Neural cell (in vitro differentiated cells): ENCODE data around the gene TMEM50B. TPM values are rescaled to one million over a fixed set of nuclear protein-coding genes. Genes with fewer than 3 reads are reported as not detected.

ENCODE experiments used
- H2AFZ ChIP-seq: fragments of 200-600, 300-800 bp; sonication (generic), shearing (Covaris generic); 2 replicates; pipeline ENCODE4 v1.6.0; 2014; ENCODE audit warnings: low read depth, mild to moderate bottlenecking, antibody characterized with exemption, low read length, moderate library complexity
- H3F3A ChIP-seq: fragments of 200-600 bp; shearing (Covaris generic); 2 replicates; pipeline ENCODE4 v1.6.1; 2016; ENCODE audit warnings: mild to moderate bottlenecking, moderate library complexity, mixed read lengths, antibody characterized with exemption, low read length; ENCODE audit not compliant: insufficient read depth, poor library complexity, severe bottlenecking
- H3K27ac ChIP-seq: fragments of 200-600, 300-800 bp; sonication (generic), shearing (Covaris generic); 2 replicates; pipeline ENCODE4 v1.5.1; 2014; ENCODE audit warnings: mild to moderate bottlenecking, low read length, moderate library complexity
- H3K27me3 ChIP-seq: fragments of 300-800, 200-600 bp; sonication (generic), shearing (Covaris generic); 2 replicates; pipeline ENCODE4 v1.6.0; 2014; ENCODE audit warnings: mild to moderate bottlenecking, low read depth, low read length, moderate library complexity; ENCODE audit not compliant: insufficient read depth
- H3K36me3 ChIP-seq: fragments of 300-800, 200-600 bp; sonication (generic), shearing (Covaris generic); 2 replicates; pipeline ENCODE4 v1.5.1; 2014; ENCODE audit warnings: mild to moderate bottlenecking, antibody characterized with exemption, low read length, moderate library complexity; ENCODE audit not compliant: insufficient read depth
- H3K4me2 ChIP-seq: fragments of 300-800, 200-600 bp; sonication (generic), shearing (Covaris generic); 2 replicates; pipeline ENCODE4 v1.6.0; 2014; ENCODE audit warnings: mild to moderate bottlenecking, low read length
- H3K4me3 ChIP-seq: fragments of 300-800, 200-600 bp; sonication (generic), shearing (Covaris generic); 2 replicates; pipeline ENCODE4 v1.5.1; 2014; ENCODE audit warnings: mild to moderate bottlenecking, low read length, moderate library complexity
- H3K79me2 ChIP-seq: fragments of 200-600 bp; shearing (Covaris generic); replicated peaks from 2 replicates; pipeline ENCODE4 v1.6.0; 2014; ENCODE audit warnings: mild to moderate bottlenecking, low read length, moderate library complexity; ENCODE audit not compliant: insufficient read depth
- H3K9ac ChIP-seq: fragments of 300-800, 200-600 bp; sonication (generic), shearing (Covaris generic); 2 replicates; pipeline ENCODE4 v1.6.1; 2016; ENCODE audit warnings: mild to moderate bottlenecking, low read length, mixed read lengths
- H3K9me2 ChIP-seq: fragments of 200-600 bp; shearing (Covaris generic); 2 replicates; pipeline ENCODE4 v1.6.1; 2016; ENCODE audit warnings: mild to moderate bottlenecking, low read length, mixed read lengths; ENCODE audit not compliant: insufficient read depth
- H3K9me3 ChIP-seq: fragments of 200-600, 300-800 bp; sonication (generic), shearing (Covaris generic); 2 replicates; pipeline ENCODE4 v1.6.1; 2016; ENCODE audit warnings: mild to moderate bottlenecking, mixed run types, low read length, moderate library complexity, mixed read lengths
- H4K20me1 ChIP-seq: fragments of 200-600 bp; shearing (Covaris generic); 2 replicates; pipeline ENCODE4 v1.6.1; 2016; ENCODE audit warnings: mild to moderate bottlenecking, mixed run types; ENCODE audit not compliant: insufficient read depth
- CTCF ChIP-seq: fragments of 450-650 bp; IDR thresholded peaks from 2 replicates; pipeline ENCODE4 v1.5.1; 2014; ENCODE audit warnings: antibody characterized with exemption, mild to moderate bottlenecking, moderate library complexity; ENCODE audit not compliant: poor library complexity, severe bottlenecking
- EP300 ChIP-seq: fragments of 450-650 bp; conservative IDR thresholded peaks from 2 replicates; pipeline ENCODE4 v1.6.1; 2014; ENCODE audit warnings: antibody characterized with exemption, mild to moderate bottlenecking, moderate library complexity; ENCODE audit not compliant: poor library complexity, severe bottlenecking
- EZH2 ChIP-seq: fragments of 200-600, 300-800 bp; shearing (Covaris generic), sonication (generic); IDR thresholded peaks from 2 replicates; pipeline ENCODE4 v1.6.1; 2014; ENCODE audit warnings: antibody characterized with exemption, low read length, borderline replicate concordance, mild to moderate bottlenecking; ENCODE audit not compliant: insufficient read depth, poor library complexity, severe bottlenecking
- MXI1 ChIP-seq: fragments of 450-650 bp; conservative IDR thresholded peaks from 2 replicates; pipeline ENCODE4 v1.6.1; 2014; ENCODE audit warnings: antibody characterized with exemption, mild to moderate bottlenecking; ENCODE audit not compliant: poor library complexity, severe bottlenecking
- POLR2AphosphoS5 ChIP-seq: IDR thresholded peaks from 2 replicates; pipeline ENCODE4 v1.6.1; 2012
- RAD21 ChIP-seq: fragments of 450-650 bp; conservative IDR thresholded peaks from 2 replicates; pipeline ENCODE4 v1.6.1; 2014; ENCODE audit warnings: antibody characterized with exemption, mild to moderate bottlenecking, moderate library complexity
- SMC3 ChIP-seq: fragments of 450-650 bp; conservative IDR thresholded peaks from 2 replicates; pipeline ENCODE4 v1.6.1; 2014; ENCODE audit warnings: antibody characterized with exemption, mild to moderate bottlenecking, moderate library complexity; ENCODE audit not compliant: poor library complexity
- TAF1 ChIP-seq: IDR thresholded peaks from 2 replicates; pipeline ENCODE4 v1.6.1; 2012; ENCODE audit warnings: low read depth
- polyA plus RNA-seq: library from polyadenylated mRNA; depleted of rRNA; stranded (reverse); fragments of >200 nt; gene quantifications from 2 replicates; pipeline ENCODE4 v1.2.3, GENCODE V29; 2014
- TF ChIP-seq, protein P1 (sequence below): IDR thresholded peaks from 2 replicates; pipeline ENCODE4 v1.6.1; 2012; ENCODE audit warnings: borderline replicate concordance

TMEM50B gene
- polyA plus RNA-seq, 1 donor from 2014 or later = 69.4 TPM

DNA sequence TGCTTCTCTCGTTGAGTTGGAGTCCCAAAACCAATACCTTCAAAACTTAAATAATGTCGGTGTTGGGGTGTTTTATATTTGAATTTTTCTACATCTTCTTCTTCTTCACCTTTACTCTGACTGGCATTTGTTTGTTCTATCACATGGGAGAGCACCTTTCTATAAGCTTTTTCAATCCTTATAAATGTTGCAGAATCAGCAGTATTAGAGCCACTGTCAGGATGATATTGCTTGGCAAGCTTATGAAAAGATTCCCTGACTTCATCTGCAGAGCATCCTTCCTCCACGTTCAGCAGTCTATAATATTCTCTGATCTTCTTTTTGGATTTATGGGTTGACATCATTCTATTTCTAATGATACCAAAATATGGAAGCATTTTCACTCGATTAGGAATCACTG lies 9.2 kb upstream of the TMEM50B start:
- no peak overlapping the region for H3K4me3 ChIP-seq
- no peak overlapping the region for H3K27ac ChIP-seq
- H3K79me2 ChIP-seq = no peaks in the 10 kb centered on the region
- H3K36me3 ChIP-seq = no peaks in the 10 kb centered on the region
- H3K9ac ChIP-seq = no peak overlapping the region
- no peaks in the 10 kb centered on the region for H4K20me1 ChIP-seq
- no peaks in the 10 kb centered on the region for H3K27me3 ChIP-seq
- no peaks in the 10 kb centered on the region for H3K9me3 ChIP-seq
- H2AFZ ChIP-seq = no peak overlapping the region
- H3K4me2 ChIP-seq = no peak overlapping the region
- TF ChIP-seq MXI1 (no peak), POLR2AphosphoS5 (no peak), CTCF (no peak), EZH2 (no peak), RAD21 (no peak), EP300 (no peak), SMC3 (no peak), TAF1 (no peak)
- TF ChIP-seq, protein P1, sequence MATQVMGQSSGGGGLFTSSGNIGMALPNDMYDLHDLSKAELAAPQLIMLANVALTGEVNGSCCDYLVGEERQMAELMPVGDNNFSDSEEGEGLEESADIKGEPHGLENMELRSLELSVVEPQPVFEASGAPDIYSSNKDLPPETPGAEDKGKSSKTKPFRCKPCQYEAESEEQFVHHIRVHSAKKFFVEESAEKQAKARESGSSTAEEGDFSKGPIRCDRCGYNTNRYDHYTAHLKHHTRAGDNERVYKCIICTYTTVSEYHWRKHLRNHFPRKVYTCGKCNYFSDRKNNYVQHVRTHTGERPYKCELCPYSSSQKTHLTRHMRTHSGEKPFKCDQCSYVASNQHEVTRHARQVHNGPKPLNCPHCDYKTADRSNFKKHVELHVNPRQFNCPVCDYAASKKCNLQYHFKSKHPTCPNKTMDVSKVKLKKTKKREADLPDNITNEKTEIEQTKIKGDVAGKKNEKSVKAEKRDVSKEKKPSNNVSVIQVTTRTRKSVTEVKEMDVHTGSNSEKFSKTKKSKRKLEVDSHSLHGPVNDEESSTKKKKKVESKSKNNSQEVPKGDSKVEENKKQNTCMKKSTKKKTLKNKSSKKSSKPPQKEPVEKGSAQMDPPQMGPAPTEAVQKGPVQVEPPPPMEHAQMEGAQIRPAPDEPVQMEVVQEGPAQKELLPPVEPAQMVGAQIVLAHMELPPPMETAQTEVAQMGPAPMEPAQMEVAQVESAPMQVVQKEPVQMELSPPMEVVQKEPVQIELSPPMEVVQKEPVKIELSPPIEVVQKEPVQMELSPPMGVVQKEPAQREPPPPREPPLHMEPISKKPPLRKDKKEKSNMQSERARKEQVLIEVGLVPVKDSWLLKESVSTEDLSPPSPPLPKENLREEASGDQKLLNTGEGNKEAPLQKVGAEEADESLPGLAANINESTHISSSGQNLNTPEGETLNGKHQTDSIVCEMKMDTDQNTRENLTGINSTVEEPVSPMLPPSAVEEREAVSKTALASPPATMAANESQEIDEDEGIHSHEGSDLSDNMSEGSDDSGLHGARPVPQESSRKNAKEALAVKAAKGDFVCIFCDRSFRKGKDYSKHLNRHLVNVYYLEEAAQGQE = no peak
- H3K9me2 ChIP-seq = no peaks in the 10 kb centered on the region
- no peaks in the 10 kb centered on the region for H3F3A ChIP-seq

DNA sequence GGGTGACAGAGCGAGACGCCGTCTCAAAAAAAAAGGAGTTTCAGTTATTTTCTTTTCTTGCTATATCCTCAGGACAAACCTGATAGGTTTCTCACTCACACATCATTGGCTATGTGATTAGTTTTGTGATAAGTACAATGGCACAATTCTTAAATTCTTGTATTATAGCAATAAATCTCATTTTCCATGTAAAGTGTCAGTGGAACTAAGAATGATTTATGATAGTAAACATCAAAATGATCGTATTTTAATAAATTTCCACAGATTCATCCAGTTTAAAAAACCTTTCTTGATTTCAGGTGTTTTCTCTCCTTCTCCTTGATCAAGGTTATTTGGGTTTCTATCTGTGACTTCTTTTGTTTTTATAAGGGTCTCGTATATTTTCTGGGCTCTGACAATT lies 8.2 kb upstream of the TMEM50B start:
- no peaks in the 10 kb centered on the region for H3K27me3 ChIP-seq
- no peak overlapping the region for H2AFZ ChIP-seq
- H3K36me3 ChIP-seq = no peaks in the 10 kb centered on the region
- no peaks in the 10 kb centered on the region for H3K9me3 ChIP-seq
- no peak overlapping the region for H3K27ac ChIP-seq
- no peak overlapping the region for H3K9ac ChIP-seq
- H3K79me2 ChIP-seq = no peaks in the 10 kb centered on the region
- no peaks in the 10 kb centered on the region for H3K9me2 ChIP-seq
- H3K4me3 ChIP-seq = no peak overlapping the region
- TF ChIP-seq SMC3 (no peak), MXI1 (no peak), CTCF (no peak), EP300 (no peak)
- H3K4me2 ChIP-seq = no peak overlapping the region
- no peaks in the 10 kb centered on the region for H3F3A ChIP-seq
- no peaks in the 10 kb centered on the region for H4K20me1 ChIP-seq
